Activated naive CD8-positive, alpha-beta T cell treated with anti-CD3 and anti-CD28 coated beads for 36 hours (primary cell): ENCODE measurements around the gene CMTM7. TPM values are rescaled to one million over a fixed set of nuclear protein-coding genes. Genes with fewer than 3 reads are reported as not detected.
"Not testable (repeated sequence)": the region's sequence is repeated elsewhere in the genome, so short reads cannot be mapped to it uniquely, and the experiment has no call there.

ENCODE experiments used
- DNase-seq: peaks from one replicate; pipeline ENCODE4 v3.0.0; 2021
- H3K27ac Mint-ChIP-seq: one replicate; pipeline ENCODE4 v1.8.0; 2022; ENCODE audit warnings: mild to moderate bottlenecking, moderate library complexity, mixed read lengths
- H3K27me3 Mint-ChIP-seq: one replicate; pipeline ENCODE4 v1.8.0; 2022; ENCODE audit warnings: mild to moderate bottlenecking, mixed read lengths
- H3K36me3 Mint-ChIP-seq: one replicate; pipeline ENCODE4 v1.8.0; 2021; ENCODE audit warnings: mild to moderate bottlenecking, mixed read lengths
- H3K4me1 Mint-ChIP-seq: one replicate; pipeline ENCODE4 v1.8.0; 2021; ENCODE audit warnings: mixed read lengths
- H3K4me3 Mint-ChIP-seq: one replicate; pipeline ENCODE4 v1.8.0; 2022; ENCODE audit warnings: mild to moderate bottlenecking, moderate library complexity, mixed read lengths
- H3K9me3 Mint-ChIP-seq: one replicate; pipeline ENCODE4 v1.8.0; 2022; ENCODE audit warnings: mixed read lengths
- total RNA-seq, 2 experiments: library from RNA; stranded (reverse); gene quantifications; one replicate each; pipeline ENCODE4 v1.2.3, GENCODE V29; 2021

CMTM7 gene
- total RNA-seq, 2 experiments from 2014 or later, result 39.2 to 39.8 TPM

- DNase-seq, result no peak
- peaks cover 1% of the 10 kb centered on the region for H3K9me3 Mint-ChIP-seq
- peaks cover 35% of the 10 kb centered on the region for H3K36me3 Mint-ChIP-seq
- H3K4me3 Mint-ChIP-seq, result no peak overlapping the region
- H3K27me3 Mint-ChIP-seq, result no peaks in the 10 kb centered on the region
- peaks cover 37% of the 10 kb centered on the region for H3K4me1 Mint-ChIP-seq
- peak overlapping the region; percentile 6 for H3K27ac Mint-ChIP-seq
Observed at GRCh38 chr3:32452009-32452408, 60.4 kb downstream of the CMTM7 start.

GRCh38 chr3:32453346-32453745, 61.7 kb downstream of the CMTM7 start:
- peaks cover 3% of the 10 kb centered on the region for H3K9me3 Mint-ChIP-seq
- H3K27me3 Mint-ChIP-seq, result no peaks in the 10 kb centered on the region
- peaks cover 34% of the 10 kb centered on the region for H3K36me3 Mint-ChIP-seq
- H3K4me1 Mint-ChIP-seq, result peaks cover 39% of the 10 kb centered on the region
- H3K27ac Mint-ChIP-seq, result peak overlapping the region; percentile 17
- H3K4me3 Mint-ChIP-seq, result no peak overlapping the region
- no peak for DNase-seq

- Mint-ChIP-seq H3K27ac (no peak overlapping the region), H3K4me1 (peaks cover 38% of the 10 kb centered on the region), H3K9me3 (peaks cover 3% of the 10 kb centered on the region), H3K4me3 (no peak overlapping the region), H3K27me3 (no peaks in the 10 kb centered on the region), H3K36me3 (peaks cover 31% of the 10 kb centered on the region)
- no peak for DNase-seq
Observed at GRCh38 chr3:32454111-32454510, 62.5 kb downstream of the CMTM7 start.

GRCh38 chr3:32454731-32455608, 63.3 kb downstream of the CMTM7 start:
- Mint-ChIP-seq H3K27ac (peak overlapping the region; percentile 19), H3K4me3 (no peak overlapping the region), H3K9me3 (peaks cover 3% of the 10 kb centered on the region), H3K36me3 (peaks cover 28% of the 10 kb centered on the region), H3K27me3 (no peaks in the 10 kb centered on the region), H3K4me1 (peaks cover 43% of the 10 kb centered on the region)
- DNase-seq, result no peak

- peak overlapping the region; percentile 27 for H3K4me3 Mint-ChIP-seq
- H3K27ac Mint-ChIP-seq, result peak overlapping the region; percentile 97
- DNase-seq, result no peak
- H3K4me1 Mint-ChIP-seq, result peaks cover 45% of the 10 kb centered on the region
- H3K27me3 Mint-ChIP-seq, result no peaks in the 10 kb centered on the region
- H3K36me3 Mint-ChIP-seq, result peaks cover 25% of the 10 kb centered on the region
- H3K9me3 Mint-ChIP-seq, result peaks cover 3% of the 10 kb centered on the region
Observed at GRCh38 chr3:32455609-32456428, 64.2 kb downstream of the CMTM7 start.

GRCh38 chr3:32456429-32457130, 64.9 kb downstream of the CMTM7 start:
- H3K27ac Mint-ChIP-seq, result peak overlapping the region; percentile 97
- H3K36me3 Mint-ChIP-seq, result peaks cover 25% of the 10 kb centered on the region
- no peak overlapping the region for H3K4me3 Mint-ChIP-seq
- no peaks in the 10 kb centered on the region for H3K27me3 Mint-ChIP-seq
- peaks cover 45% of the 10 kb centered on the region for H3K4me1 Mint-ChIP-seq
- no peak for DNase-seq
- peaks cover 3% of the 10 kb centered on the region for H3K9me3 Mint-ChIP-seq

GRCh38 chr3:32457971-32458471, 66.4 kb downstream of the CMTM7 start:
- Mint-ChIP-seq H3K27me3 (no peaks in the 10 kb centered on the region), H3K4me3 (peak overlapping the region; percentile 70), H3K4me1 (peaks cover 45% of the 10 kb centered on the region), H3K36me3 (peaks cover 25% of the 10 kb centered on the region), H3K27ac (peak overlapping the region; percentile 97), H3K9me3 (peaks cover 3% of the 10 kb centered on the region)
- DNase-seq, result peak; percentile 50

- peak overlapping the region; percentile 77 for H3K4me3 Mint-ChIP-seq
- no peak overlapping the region for H3K27ac Mint-ChIP-seq
- peaks cover 44% of the 10 kb centered on the region for H3K4me1 Mint-ChIP-seq
Observed at GRCh38 chr3:32459450-32459849, 67.8 kb downstream of the CMTM7 start.

GRCh38 chr3:32460031-32460749, 68.5 kb downstream of the CMTM7 start:
- peak; percentile 78 for DNase-seq
- peaks cover 3% of the 10 kb centered on the region for H3K9me3 Mint-ChIP-seq
- no peak overlapping the region for H3K27ac Mint-ChIP-seq
- peak overlapping the region; percentile 77 for H3K4me3 Mint-ChIP-seq
- no peaks in the 10 kb centered on the region for H3K27me3 Mint-ChIP-seq
- H3K36me3 Mint-ChIP-seq, result peaks cover 16% of the 10 kb centered on the region
- peaks cover 37% of the 10 kb centered on the region for H3K4me1 Mint-ChIP-seq

More at GRCh38 chr3:32459450-32459849, 67.8 kb downstream of the CMTM7 start:
- no peak for DNase-seq
- peaks cover 3% of the 10 kb centered on the region for H3K9me3 Mint-ChIP-seq
- H3K36me3 Mint-ChIP-seq, result peaks cover 19% of the 10 kb centered on the region
- H3K27me3 Mint-ChIP-seq, result no peaks in the 10 kb centered on the region

- not testable (repeated sequence) for DNase-seq, H3K27me3 Mint-ChIP-seq, H3K27ac Mint-ChIP-seq, H3K9me3 Mint-ChIP-seq
- Mint-ChIP-seq H3K4me3 (peak overlapping the region; percentile 77), H3K36me3 (peaks cover 12% of the 10 kb centered on the region), H3K4me1 (peaks cover 30% of the 10 kb centered on the region)
Observed at GRCh38 chr3:32460817-32461496, 69.3 kb downstream of the CMTM7 start.

- not testable (repeated sequence) for H3K36me3 Mint-ChIP-seq, H3K4me3 Mint-ChIP-seq, H3K9me3 Mint-ChIP-seq, H3K27ac Mint-ChIP-seq, DNase-seq, H3K27me3 Mint-ChIP-seq
- H3K4me1 Mint-ChIP-seq, result peaks cover 16% of the 10 kb centered on the region
Observed at GRCh38 chr3:32462191-32462986, 70.7 kb downstream of the CMTM7 start.

- not testable (repeated sequence) for DNase-seq, H3K9me3 Mint-ChIP-seq, H3K4me3 Mint-ChIP-seq, H3K27me3 Mint-ChIP-seq, H3K36me3 Mint-ChIP-seq, H3K27ac Mint-ChIP-seq
- H3K4me1 Mint-ChIP-seq, result peaks cover 11% of the 10 kb centered on the region
Observed at GRCh38 chr3:32463415-32463814, 71.8 kb downstream of the CMTM7 start.

- not testable (repeated sequence) for H3K36me3 Mint-ChIP-seq, H3K27me3 Mint-ChIP-seq, DNase-seq, H3K27ac Mint-ChIP-seq, H3K9me3 Mint-ChIP-seq, H3K4me3 Mint-ChIP-seq
- peaks cover 11% of the 10 kb centered on the region for H3K4me1 Mint-ChIP-seq
Observed at GRCh38 chr3:32464726-32465125, 73.1 kb downstream of the CMTM7 start.
